DMS53 treated with DMSO at 0.1 percent for 48 hours (cell line): ENCODE measurements around the gene SPC24.

Experiments
- DNase-seq: peaks from one replicate; lab custom pipeline; 2025; ENCODE audit not compliant: unreplicated experiment; lab: John Stamatoyannopoulos, UW

SPC24 gene

GRCh38 chr19:11155373-11156120 lies at the start of gene SPC24:
SPC24 (minus strand) TSS chr19:11155782; CDS start chr19:11155776, 6 bp downstream.
- DNase-seq, result peak; percentile 90

- DNase-seq, result no peak
Measured at GRCh38 chr19:11204943-11205349, 49.4 kb upstream of the SPC24 start.

GRCh38 chr19:11204076-11204602 lies 48.6 kb upstream of the SPC24 start:
- no peak for DNase-seq

- DNase-seq, result no peak
Measured at GRCh38 chr19:11203194-11204075, 47.9 kb upstream of the SPC24 start.

GRCh38 chr19:11202488-11203193 lies 47.1 kb upstream of the SPC24 start:
- DNase-seq, result no peak

GRCh38 chr19:11201791-11202190 lies 46.2 kb upstream of the SPC24 start:
- no peak for DNase-seq

- no peak for DNase-seq
Measured at GRCh38 chr19:11200931-11201330, 45.3 kb upstream of the SPC24 start.

- no peak for DNase-seq
Measured at GRCh38 chr19:11200015-11200574, 44.5 kb upstream of the SPC24 start.

- no peak for DNase-seq
Measured at GRCh38 chr19:11199517-11199916, 43.9 kb upstream of the SPC24 start.

- DNase-seq, result no peak
Measured at GRCh38 chr19:11198769-11199424, 43.3 kb upstream of the SPC24 start.

GRCh38 chr19:11198175-11198534 lies 42.6 kb upstream of the SPC24 start:
- no peak for DNase-seq

- peak; percentile 74 for DNase-seq
Measured at GRCh38 chr19:11197291-11198174, 42.0 kb upstream of the SPC24 start, which contains the start of gene KANK2. KANK2 (minus strand) TSS chr19:11197545; CDS start chr19:11194511, 3,034 bp downstream.

- DNase-seq, result no peak
Measured at GRCh38 chr19:11196406-11197287, 41.1 kb upstream of the SPC24 start.

- no peak for DNase-seq
Measured at GRCh38 chr19:11195681-11196080, 40.1 kb upstream of the SPC24 start.

GRCh38 chr19:11194656-11195558 lies 39.3 kb upstream of the SPC24 start:
- no peak for DNase-seq

GRCh38 chr19:11194173-11194572 lies 38.6 kb upstream of the SPC24 start:
- no peak for DNase-seq
